ENCODE measurements around the gene RAB35. TPM values are rescaled to one million over a fixed set of nuclear protein-coding genes. Genes with fewer than 3 reads are reported as not detected.

RAB35 gene
- total and polyA plus RNA-seq, 8 donors, result 8.1 to 35.4 (median 16.5) TPM

GRCh38 chr12:120077260-120077659, 39.3 kb downstream of the RAB35 start:
- Histone ChIP-seq H3K4me3 (no peak overlapping the region), H3K27ac (no peak overlapping the region), H3K9me3 (no peaks in the 10 kb centered on the region), H3K36me3 (peaks cover 0 to 10% (median 4%) of the 10 kb centered on the region in 4 donors), H3K27me3 (no peaks in the 10 kb centered on the region), H3K4me1 (peaks cover 0 to 12% (median 0%) of the 10 kb centered on the region in 4 donors)
- intact Hi-C loops (cut with DNase I; ENCODE audit: low total_unique reads), result no loop called here
- WGBS, 5 donors, result 90 to 96% (median 91%) methylated on average over 6 of the region's 6 CpGs
- TF ChIP-seq POLR2AphosphoS5 (IDR thresholded peaks at IDR 0.05) (no peak), POLR2A (IDR thresholded peaks at IDR 0.05) (no peak), EP300 (IDR thresholded peaks at IDR 0.05) (no peak), CTCF (IDR thresholded peaks at IDR 0.05) (no peak)
- DNase-seq, result no peak

- DNase-seq, result no peak
- H3K36me3 ChIP-seq, result peaks cover 0 to 14% (median 5%) of the 10 kb centered on the region in 4 donors
- intact Hi-C loops (cut with DNase I; ENCODE audit: low total_unique reads), result no loop called here
- WGBS, 5 donors, result 95 to 100% (median 97%) methylated on average over 6 of the region's 6 CpGs
- TF ChIP-seq CTCF (IDR thresholded peaks at IDR 0.05) (no peak), POLR2AphosphoS5 (IDR thresholded peaks at IDR 0.05) (no peak), EP300 (IDR thresholded peaks at IDR 0.05) (no peak), POLR2A (IDR thresholded peaks at IDR 0.05) (no peak)
- peaks cover 0 to 12% (median 0%) of the 10 kb centered on the region in 4 donors for H3K4me1 ChIP-seq
- no peak overlapping the region for H3K27ac ChIP-seq
- H3K9me3 ChIP-seq, result no peaks in the 10 kb centered on the region
- H3K27me3 ChIP-seq, result no peaks in the 10 kb centered on the region
- H3K4me3 ChIP-seq, result no peak overlapping the region
Measured at GRCh38 chr12:120076651-120077050, 39.9 kb downstream of the RAB35 start.

GRCh38 chr12:120075034-120075616, 41.4 kb downstream of the RAB35 start:
- Histone ChIP-seq H3K9me3 (no peaks in the 10 kb centered on the region), H3K27ac (no peak overlapping the region), H3K27me3 (no peaks in the 10 kb centered on the region), H3K4me3 (no peak overlapping the region), H3K4me1 (peaks cover 0 to 12% (median 0%) of the 10 kb centered on the region in 4 donors), H3K36me3 (peaks cover 0 to 18% (median 7%) of the 10 kb centered on the region in 4 donors)
- no peak for DNase-seq
- intact Hi-C loops (cut with DNase I; ENCODE audit: low total_unique reads), result no loop called here
- TF ChIP-seq POLR2AphosphoS5 (IDR thresholded peaks at IDR 0.05), result no peak
- TF ChIP-seq EP300 (IDR thresholded peaks at IDR 0.05), result no peak
- TF ChIP-seq POLR2A (IDR thresholded peaks at IDR 0.05), result no peak
- no peak for TF ChIP-seq CTCF (IDR thresholded peaks at IDR 0.05)
- WGBS, 5 donors, result 84 to 94% (median 91%) methylated on average over 7 of the region's 7 CpGs

- Histone ChIP-seq H3K36me3 (peaks cover 0 to 18% (median 7%) of the 10 kb centered on the region in 4 donors), H3K4me3 (no peak overlapping the region), H3K4me1 (no peaks in the 10 kb centered on the region), H3K27me3 (no peaks in the 10 kb centered on the region), H3K9me3 (no peaks in the 10 kb centered on the region), H3K27ac (no peak overlapping the region)
- DNase-seq, result peak in 1 of 2 donors; percentile 17
- intact Hi-C loops (cut with DNase I; ENCODE audit: low total_unique reads), result no loop called here
- TF ChIP-seq CTCF (IDR thresholded peaks at IDR 0.05) (no peak), POLR2AphosphoS5 (IDR thresholded peaks at IDR 0.05) (no peak), EP300 (IDR thresholded peaks at IDR 0.05) (no peak)
- WGBS, 5 donors, result 89 to 96% (median 95%) methylated on average over 18 of the region's 18 CpGs
Measured at GRCh38 chr12:120072472-120073249, 43.9 kb downstream of the RAB35 start.

Data from stomach (tissue), 9 donors.